Mesenteric fat pad (tissue), 1 donor: ENCODE data around the gene ITPR2. TPM values are rescaled to one million over a fixed set of nuclear protein-coding genes. Genes with fewer than 3 reads are reported as not detected.
"Not testable (repeated sequence)": the region's sequence is repeated elsewhere in the genome, so short reads cannot be mapped to it uniquely, and the experiment has no call there.

ENCODE experiments used
- DNase-seq: peaks from one replicate; pipeline ENCODE4 v3.0.0-alpha.2; 2020; ENCODE audit warnings: low spot score
- total RNA-seq: library from RNA; stranded (reverse); fragmentation: NEBNext Ultra II Directional; extraction: Animal tissue kit (Norgen Biotek cat#: 25700); gene quantifications from one replicate; pipeline ENCODE4 v1.2.1, GENCODE V29; 2021
- donor health status: DM: yes; HTN: yes; CAD: no.

Gene ITPR2
- total RNA-seq, 1 donor from 2014 or later = 71.3 TPM

DNA sequence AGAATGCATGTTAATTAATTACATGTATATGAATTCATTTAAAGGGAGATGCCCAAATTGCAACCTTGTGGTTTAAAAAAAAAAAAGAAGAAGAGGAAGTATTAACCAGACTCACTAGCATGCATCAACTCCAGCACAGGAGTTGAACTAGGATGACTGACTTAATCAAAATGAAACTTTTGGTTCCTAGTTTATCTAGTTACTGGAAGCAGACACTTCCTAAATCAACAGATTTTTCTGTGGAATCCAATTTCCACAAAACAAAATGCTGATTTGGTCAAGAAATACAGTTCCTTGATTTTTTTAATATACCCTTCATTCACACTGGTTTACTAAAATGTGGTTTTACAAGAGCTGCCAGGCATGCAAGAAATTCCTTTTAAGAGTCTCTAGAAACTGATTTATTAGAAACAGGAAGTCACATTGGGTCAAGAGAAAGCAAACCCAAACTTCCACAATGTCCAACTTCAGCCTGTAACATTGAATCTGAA, 41.6 kb downstream of the ITPR2 start:
- no peak for DNase-seq

DNA sequence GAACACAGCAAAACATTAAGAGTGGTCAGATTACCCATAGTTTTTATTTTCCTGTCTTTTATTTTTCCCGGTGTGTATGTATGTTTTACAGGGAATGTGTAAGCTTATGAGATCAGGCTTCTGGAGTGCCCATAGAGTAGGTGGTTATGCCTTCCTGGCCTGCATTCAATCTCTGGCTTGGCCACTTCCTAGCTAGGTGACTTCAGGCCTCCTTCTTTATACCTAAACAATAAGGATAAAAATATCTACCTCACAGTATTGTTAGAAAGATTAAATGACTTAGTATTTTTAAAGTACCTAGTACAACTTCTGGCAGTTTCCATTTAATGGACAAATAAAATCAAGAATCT, 42.4 kb downstream of the ITPR2 start:
- no peak for DNase-seq

DNA sequence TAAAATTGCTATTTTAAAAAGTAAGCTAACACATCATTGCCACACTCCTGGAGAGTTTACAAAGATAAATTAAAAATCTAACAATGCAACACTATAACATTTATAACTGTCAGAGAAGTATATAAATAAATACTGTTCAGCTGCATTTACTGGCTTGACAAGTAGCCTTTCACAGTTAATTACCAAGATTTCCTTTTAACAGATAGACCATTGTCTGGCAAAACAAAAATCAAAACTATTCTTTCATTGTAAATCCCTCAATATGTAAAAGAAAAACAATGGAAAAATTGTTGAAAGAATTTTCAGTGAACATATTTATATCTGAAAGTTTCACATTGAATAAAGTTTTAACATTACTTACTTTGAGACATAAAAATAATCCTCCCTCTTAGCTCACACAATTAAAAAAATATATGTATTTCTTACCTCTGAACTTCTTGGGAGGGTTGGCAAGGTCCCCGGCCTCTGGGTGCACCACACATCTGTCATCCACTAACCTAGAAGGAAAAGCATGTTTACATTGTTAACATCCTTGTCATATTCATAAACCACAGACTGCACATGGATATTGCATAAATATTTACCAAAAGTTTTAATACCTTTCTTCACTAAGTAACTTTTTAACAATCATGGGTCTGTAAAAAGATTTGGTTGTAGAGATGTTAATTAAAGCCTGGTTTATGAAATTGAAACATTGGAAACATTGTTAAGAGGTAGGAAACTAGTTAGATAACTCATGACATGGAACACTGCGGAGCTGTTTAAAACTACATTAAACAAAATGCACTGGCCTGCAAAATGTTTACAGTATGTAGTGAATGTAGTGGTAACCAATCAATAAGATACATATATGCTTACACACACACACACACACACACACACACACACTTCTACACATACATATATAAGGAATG, 43.0 kb downstream of the ITPR2 start:
- no peak for DNase-seq

DNA sequence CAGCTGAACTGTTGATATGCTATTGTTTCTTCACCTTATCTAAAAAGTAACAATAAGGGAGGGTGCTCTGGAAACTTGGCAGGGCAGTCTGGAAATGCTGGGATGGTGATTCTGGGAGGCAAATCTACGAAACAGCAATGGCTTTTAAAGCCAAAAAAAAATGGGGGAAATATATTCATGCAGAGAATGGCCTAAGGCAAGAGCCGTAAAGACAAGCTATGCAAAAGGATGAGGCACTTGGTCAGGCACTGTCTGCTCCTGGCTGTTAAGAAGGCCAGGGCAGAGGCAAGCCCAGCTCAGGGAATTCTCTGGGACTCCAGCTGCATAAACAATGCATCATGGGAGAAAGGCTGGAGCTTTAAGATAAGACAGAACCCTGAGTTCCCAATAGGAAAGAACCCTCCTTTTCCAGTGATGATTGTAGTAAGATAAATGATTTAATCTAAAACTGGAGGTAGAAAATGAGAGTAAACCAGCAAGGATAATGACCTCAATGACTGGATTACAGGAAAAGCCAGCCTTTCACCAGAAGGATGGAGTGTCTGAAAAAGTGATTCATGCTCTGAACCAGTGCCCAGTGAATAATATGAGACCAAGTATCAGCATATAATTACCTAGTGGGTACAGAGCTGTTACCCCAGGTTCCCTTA, 46.0 kb downstream of the ITPR2 start:
- DNase-seq = no peak

DNA sequence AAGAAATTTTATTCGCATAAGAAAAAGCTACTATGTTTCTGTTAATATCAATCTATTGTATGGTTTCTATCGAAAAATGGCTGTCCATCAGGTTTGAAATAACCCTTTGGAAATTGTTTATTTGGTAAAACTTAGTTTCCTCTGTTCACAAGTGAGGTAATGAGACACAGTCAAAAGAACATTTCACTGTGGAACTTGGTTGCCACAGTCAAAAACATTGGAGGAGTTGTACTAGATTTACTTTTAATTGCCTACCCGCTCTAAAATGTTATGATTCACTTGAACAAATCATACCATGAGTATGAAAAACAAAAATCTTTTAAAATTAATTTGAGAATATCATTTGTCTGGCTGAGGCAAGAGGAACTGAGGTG, 46.5 kb downstream of the ITPR2 start:
- DNase-seq = no peak

DNA sequence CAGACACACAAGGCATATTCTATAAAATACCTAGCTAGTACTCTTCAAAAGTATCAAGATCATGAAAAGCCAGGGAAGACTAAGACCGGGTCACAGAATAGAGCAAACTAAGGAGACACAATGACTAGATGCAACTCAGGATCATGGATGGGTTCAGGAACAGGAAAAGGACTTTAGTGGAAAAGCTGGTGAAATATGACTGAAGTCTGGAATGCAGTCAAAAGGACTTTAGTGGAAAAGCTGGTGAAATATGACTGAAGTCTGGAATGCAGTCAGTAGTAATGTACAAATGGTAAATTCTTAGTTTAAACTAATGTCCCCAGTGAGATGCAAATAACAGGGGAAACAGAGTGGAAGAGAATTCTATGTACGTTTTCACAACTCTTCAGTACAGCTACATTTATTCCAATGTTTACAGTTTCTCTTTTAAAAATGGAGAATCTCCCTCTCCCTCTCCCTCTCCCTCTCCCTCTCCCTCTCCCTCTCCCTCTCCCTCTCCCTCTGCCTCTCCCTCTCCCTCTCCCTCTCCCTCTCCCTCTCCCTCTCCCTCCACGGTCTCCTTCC, 49.1 kb downstream of the ITPR2 start:
- DNase-seq = not testable (repeated sequence)

DNA sequence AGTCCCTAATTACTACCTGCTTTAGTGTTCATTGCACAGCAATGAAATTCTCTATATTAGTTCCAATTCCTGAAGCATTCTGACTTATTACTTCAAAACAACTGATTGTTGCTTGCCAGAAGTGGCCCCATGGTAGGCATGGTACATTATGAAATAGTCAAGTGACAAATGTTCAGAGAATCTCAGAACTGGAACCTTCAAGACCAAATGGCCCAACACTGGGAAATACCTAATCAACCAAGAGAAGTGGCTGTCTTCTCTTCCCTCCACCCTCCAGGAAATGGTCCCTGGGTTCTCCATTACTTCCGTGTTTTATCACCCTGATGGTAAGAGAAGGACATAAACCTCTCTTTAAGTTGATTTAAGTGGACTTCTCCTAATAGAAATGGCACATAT, 49.9 kb downstream of the ITPR2 start:
- no peak for DNase-seq

DNA sequence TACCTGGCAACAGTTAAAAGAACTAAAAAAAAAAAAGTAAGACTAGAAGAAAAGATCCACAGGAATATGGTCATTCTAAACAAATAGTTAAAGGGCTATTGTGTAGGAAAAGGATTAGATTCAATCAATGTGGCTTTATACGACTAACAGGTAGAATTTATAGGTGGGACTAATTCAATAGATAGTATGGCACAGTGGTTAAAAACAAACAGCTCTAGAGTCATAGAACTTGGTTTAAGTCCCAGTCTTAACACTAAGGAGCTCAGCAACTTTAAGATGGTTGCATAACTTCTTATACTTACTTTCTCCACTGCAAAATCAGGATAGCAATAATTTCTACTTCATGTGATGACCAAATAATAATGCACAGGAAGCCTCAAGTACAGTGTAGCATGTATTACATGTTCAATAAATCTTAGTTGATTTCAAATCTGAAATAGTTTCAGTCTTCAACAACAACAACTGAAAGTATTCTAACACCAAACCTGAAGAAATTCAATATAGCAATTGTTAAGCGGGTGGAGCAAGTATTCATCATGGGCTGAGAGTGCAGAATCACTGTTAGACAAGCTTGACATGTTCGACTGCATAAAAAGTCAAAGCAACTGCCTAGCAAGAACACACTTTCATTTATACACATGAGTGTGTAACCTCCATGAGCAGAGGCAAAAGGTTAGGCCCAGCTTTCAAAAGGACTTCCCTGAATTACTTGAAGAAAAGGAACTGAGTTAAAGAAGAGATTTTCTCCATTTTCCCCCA, 50.4 kb downstream of the ITPR2 start:
- no peak for DNase-seq

DNA sequence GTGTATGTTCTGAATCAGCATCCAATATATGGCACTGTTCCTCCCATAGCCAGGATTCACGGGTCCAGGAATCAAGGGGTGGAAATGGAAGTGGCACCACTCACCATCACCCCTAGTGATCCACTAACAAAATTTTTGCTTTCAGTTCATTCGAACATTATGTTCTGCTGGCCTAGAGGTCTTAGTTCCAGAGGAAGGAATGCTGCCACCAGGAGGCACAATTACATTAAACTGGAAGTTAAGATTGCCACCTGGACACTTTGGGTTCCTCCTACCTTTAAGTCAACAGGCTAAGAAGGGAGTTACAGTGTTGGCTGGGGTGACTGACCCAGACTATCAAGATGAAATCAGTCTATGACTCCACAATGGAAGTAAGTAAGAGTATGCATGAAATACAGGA, 52.3 kb downstream of the ITPR2 start:
- not testable (repeated sequence) for DNase-seq

DNA sequence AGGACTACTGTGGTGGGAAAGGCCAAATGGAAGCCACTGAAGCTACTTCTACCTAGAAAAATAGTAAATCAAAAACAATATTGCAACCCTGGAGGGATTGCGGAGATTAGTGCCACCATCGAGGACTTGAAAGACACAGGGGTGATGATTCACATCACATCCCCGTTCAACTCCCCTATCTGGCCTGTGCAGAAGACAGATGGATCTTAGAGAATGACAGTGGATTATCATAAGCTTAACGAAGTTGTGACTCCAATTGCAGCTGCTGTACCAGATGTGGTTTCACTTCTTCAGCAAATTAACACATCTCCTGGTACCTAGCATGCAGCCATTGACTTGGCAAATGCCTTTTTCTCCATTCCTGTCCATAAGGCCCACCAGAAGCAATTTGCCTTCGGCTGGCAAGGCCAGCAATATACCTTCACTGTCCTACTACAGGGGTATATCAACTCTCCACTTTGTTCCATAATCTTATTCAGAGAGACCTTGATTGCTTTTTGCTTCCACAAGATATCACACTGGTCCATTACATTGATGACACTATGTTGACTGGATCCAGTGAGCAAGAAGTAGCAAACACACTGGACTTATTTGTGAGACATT, 54.7 kb downstream of the ITPR2 start:
- DNase-seq = not testable (repeated sequence)

DNA sequence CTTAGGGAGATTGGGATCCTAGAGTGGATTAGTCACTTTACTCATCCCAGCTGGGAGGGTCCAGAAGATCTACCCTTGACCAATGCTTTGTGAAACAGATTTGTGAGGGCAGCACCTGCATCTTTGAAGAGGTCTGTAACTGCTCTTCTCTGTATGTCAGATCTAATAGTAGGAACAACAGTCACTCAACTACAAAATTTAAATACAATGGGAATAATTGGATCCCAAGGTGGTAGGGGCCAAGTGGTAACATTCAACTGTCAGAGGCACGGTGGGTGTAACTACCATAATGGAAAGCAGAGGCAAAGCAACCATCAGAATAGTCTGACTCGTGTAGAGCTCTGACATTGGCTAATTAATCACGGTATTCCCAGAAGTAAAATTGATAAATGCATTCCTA, 55.8 kb downstream of the ITPR2 start:
- DNase-seq = no peak

DNA sequence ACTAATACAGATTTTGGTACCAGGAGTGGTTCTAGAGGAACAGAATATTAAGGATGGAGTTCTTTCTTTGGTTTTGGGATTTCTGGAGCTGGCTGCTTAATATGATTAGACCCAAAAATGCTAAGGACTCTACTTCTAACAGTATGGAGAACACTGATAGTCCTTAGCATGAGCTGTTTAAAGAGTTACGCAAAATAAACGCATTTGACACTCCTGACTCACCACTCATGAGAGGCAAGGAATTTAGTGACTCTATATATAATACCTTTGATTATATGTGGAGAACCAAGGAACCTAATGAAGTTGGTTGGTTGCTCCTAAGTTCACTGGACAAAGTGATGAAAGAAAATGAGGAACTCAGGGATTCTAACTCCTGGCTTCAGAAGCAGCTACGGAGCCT, 57.0 kb downstream of the ITPR2 start:
- DNase-seq = not testable (repeated sequence)

DNA sequence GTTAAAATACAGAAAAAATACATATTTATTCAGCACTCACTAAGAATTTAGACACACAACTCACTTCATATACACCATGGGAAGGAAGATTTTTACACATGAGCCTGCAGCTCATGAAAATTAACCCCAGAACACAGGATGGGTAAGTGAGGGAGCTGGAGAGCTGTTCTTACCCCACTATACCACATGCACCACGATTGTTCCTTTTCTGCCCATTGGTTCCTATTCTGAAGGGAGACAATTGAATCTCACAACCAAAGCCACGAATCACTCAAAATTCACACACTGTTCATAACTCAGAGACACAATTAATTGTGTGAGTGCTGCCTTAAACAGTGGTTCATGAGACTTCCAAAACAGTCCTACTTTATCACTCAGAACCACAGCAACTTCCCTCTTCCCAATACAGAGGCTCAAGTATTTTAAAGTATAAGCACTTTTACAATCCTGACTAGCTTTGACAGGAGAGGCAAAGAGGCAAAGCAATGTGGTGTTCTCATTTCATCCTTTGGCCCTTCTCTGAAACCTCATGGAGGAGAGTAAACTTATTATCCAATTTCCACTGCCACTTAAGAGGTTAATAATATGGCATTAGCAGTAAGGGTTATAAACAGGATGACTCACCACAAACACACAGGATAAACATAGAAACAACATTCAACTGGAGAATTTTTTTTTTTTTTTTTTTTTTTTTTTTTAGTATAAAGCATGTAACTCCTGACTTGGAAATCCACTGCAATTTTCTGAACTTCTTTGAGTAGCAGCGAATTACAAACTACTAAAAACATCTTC, 59.5 kb downstream of the ITPR2 start:
- DNase-seq = no peak

DNA sequence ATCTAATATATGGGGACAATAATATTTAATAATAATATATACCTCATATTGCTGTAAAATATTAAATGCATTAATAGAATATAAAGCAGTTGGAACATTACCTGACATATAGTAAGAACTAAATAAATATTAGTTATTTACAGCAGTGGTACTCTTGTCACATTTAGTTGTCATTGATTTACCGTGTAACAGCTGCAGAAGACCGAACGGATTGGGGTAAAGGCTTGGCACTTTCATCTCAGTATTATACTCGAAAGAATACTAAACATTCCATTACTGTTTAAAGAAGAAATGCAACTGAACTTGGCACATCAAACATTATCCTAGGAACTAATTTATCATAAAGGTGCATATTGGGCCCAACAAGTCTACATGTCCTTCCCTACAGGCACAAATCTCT, 61.1 kb downstream of the ITPR2 start:
- DNase-seq = no peak

DNA sequence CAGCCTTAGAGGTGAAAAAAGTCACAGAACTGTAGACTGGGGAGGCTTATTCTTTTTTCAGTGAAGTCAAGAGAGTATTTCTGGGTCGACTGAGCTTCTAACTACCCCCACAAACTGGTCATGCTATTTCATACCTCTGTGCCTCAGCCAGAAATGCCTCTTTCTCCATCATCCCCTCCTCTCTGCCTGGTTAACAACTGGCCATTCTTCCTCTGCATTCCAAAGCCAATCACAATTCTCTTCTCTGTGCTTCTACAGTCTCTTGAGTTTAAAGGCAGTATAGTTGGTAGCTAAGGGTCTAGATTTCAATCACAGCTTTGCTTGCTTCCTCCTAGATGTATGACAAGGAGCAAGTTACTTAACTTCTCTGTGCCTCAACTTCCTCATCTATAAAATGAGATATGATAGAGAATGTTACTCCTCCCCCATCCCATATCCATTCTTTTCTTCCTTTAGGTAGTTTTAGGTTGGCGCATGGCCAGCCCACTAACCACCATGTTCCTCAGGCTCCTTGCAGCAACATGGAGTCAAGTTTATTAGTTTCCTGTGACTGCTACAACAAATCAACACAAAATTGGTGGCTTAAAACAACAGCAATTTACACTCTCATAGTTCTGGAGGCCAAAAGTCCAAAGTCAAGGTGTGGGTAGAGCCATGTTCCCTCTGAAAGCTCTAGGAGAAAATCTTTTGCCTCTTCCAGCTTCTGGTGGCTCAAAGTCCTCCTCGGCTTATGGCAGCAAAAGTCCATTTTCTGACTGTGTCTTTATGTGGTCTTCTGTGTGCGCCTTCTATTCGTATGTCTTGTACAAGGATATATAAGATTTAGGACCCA, 62.5 kb downstream of the ITPR2 start:
- DNase-seq = no peak

DNA sequence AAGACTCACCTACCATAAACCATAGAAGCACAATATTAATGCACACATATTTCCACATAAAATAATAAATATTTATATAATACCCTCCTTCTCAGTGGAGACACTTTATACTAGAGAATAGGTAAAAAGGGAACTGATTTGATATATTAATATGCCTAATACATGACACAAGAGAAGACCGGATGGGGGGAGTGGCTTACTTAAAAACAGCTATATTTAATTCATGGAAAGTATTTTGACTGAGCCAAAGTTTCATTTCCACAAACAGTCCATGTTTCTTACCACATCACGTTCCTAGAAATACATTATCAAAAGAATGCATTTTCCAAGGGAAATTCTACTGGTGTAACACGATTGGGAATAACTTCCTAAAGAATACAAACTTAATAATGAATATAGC, 63.4 kb downstream of the ITPR2 start:
- DNase-seq = no peak

DNA sequence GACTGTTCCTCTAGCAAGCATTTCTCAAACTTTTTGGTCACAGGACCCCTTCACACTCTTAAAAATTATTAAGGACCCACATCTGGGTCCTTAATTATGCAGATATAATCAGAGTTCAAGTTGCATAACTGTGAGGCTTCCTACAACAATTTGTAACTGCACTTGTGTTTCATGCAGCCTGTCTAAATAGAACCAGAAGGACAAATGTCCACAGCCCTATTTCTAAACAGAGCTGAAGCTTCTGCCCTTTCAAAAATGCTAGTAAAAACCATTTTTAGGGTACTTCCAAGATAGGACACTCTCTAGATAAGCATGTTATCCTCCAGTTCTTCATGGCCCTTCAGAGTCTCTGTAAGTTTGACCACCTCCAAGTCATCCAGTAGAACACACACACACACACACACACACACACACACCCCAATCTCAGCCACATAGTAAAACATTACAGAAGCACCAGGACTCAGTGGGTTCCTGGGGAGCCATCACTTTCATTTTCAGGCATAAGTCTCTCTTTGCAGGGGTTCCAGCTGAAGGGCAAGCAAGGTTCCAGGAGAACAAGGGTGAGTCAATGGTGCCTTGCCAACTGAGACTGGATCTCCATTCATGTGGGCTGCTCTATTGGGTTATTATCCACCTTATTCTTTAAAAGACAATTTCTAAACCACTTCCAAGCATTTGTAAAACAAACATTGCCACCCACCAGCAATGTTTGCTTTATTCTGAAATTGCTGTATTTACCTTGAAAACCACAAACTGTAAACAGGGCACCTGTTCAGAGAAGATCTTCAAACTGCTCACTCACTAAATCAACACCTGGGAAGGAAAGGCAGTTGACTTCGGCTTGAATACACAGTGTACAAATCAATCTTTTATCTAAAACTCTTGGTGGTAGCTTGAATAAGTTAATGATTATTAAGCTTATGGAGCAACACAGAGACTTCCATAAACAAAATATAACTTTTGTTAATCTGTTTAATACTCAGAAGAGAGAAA, 64.1 kb downstream of the ITPR2 start:
- no peak for DNase-seq

DNA sequence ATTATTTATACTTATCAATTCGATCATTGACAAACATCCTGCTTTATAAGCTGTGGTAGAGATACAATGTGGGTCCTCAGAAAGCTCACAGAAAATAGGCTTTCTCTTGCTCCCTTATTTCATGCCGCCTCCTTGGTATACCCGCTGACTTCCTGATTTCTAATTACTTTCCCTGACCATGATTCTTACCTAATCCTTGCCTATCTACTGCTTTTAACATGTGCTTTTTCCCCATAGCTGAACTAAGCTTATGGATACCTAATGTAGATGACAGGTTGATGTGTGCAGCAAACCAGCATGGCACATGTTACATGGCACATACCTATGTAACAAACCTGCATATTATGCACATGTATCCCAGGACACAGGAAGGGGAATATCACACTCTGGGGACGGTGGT, 65.1 kb downstream of the ITPR2 start:
- no peak for DNase-seq
